Measurements from ENCODE around the gene KDELR1. TPM values are rescaled to one million over a fixed set of nuclear protein-coding genes. Genes with fewer than 3 reads are reported as not detected.
"Not testable (repeated sequence)": the region's sequence is repeated elsewhere in the genome, so short reads cannot be mapped to it uniquely, and the experiment has no call there.

KDELR1 gene
- total RNA-seq, 1 donor from 2014 or later = 144 TPM

- TF ChIP-seq CTCF (conservative IDR thresholded peaks at IDR 0.05; ENCODE audit: low read depth, low read length) = no peak
- no peak overlapping the region for H3K4me3 ChIP-seq (ENCODE audit: low read depth, low read length)
- DNase-seq (ENCODE audit: low read depth) = no peak
Observed at GRCh38 chr19:48394331-48395169, 3.2 kb upstream of the KDELR1 start.

DNA sequence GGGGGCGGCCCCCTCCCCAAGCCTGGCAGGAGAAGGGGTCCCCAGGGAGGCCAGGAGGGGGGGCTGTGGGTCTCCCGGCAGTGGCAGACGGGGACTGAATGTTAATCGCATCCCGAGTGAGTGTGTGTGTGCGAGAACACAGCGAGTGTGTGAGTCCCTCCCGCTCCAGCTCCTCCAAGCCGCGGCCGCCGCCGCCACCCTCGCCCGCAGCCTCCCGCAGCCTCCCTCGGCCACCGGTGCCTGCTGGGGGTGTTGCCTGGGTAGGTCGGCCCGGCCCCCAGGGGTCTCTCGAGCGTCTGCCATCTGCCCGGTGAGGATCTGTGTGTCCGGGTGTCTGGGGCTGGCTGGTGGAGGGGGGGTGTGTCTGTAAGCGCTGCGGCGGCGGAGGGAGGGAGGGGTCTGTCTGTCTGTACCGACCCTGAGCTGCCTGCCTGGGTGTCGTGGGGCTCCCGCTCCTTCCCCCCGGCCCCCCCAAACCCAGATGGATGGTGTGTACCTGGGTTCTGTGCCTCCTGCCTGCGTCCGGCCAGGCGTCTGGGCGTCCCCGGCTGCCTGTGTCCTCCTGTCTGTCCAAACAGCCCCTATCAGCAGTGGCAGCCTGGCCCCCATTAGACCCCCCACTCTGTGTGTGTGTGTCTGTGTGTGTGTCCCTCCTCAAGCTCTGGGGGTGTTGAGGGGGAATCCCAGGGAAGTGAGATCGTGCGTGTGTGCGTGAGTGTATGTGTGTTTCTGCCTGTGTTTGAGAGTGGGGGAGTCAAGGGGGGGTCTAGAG lies 2.4 kb upstream of the KDELR1 start, which contains the start of gene GRIN2D:
GRIN2D (plus strand) TSS at position 110 of the 772 bp plus-strand sequence. CDS start 4,725 bp downstream, outside the sequence.
- DNase-seq (ENCODE audit: low read depth) = no peak
- no peak for TF ChIP-seq CTCF (conservative IDR thresholded peaks at IDR 0.05; ENCODE audit: low read depth, low read length)
- H3K4me3 ChIP-seq (ENCODE audit: low read depth, low read length) = peak within 1 kb of the TSS; percentile 31

DNA sequence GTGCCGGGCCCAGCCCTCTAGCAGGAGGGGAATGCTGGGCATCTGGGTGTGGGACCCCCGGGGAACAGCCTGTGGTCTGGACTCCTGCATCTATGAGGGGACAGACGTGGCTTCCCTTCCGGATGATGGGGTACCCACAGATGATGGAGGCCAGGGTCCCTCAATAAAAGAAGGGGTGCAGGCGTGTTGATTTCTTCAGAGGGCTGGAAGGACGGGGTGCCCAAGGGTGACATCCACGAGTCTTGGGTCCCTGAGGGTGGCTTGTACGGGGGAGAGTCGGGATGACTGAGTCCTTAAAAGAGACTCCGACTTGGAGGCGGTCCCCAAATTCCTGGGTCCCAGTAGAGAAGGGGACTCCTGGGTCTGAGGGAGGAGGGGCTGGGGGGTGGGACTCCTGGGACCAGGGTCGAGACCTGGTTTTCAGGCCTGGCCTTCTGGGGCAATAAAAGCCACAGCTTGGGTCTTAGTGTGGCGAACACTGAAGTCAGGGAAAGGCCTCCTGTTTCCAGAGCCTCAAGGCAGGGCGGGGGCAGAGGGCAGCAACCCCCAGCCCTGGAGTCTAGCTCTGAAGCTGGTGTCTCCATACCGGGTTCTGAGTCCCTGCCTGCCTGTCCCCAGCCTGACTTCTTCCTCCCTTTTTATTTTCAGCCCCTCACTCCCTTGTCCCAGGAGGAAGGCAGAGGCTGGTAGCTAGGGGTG lies 1.7 kb upstream of the KDELR1 start:
- no peak for DNase-seq (ENCODE audit: low read depth)
- no peak overlapping the region for H3K4me3 ChIP-seq (ENCODE audit: low read depth, low read length)
- TF ChIP-seq CTCF (conservative IDR thresholded peaks at IDR 0.05; ENCODE audit: low read depth, low read length) = no peak

DNA sequence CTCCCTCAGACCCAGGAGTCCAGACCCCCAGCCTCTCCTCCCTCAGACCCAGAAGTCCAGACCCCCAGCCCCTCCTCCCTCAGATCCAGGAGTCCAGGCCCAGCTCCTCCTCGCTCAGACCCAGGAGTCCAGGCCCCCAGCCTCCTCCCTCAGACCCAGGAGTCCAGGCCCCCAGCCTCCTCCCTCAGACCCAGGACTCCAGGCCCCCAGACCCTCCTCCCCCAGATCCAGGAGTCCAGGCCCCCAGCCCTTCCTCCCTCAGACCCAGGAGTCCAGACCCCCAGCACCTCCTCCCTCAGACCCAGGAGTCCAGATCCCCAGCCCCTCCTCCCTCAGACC lies 624 bp upstream of the KDELR1 start:
- H3K4me3 ChIP-seq (ENCODE audit: low read depth, low read length); DNase-seq (ENCODE audit: low read depth): not testable (repeated sequence)

- no peak for DNase-seq (ENCODE audit: low read depth)
- peak; percentile 63 for TF ChIP-seq CTCF (conservative IDR thresholded peaks at IDR 0.05; ENCODE audit: low read depth, low read length)
- peak overlapping the region; percentile 100 for H3K4me3 ChIP-seq (ENCODE audit: low read depth, low read length)
Observed at GRCh38 chr19:48390188-48391099, 907 bp downstream of the KDELR1 start.

GRCh38 chr19:48386981-48387380 lies 4.4 kb downstream of the KDELR1 start:
- H3K4me3 ChIP-seq (ENCODE audit: low read depth, low read length) = no peak overlapping the region
- no peak for TF ChIP-seq CTCF (conservative IDR thresholded peaks at IDR 0.05; ENCODE audit: low read depth, low read length)
- no peak for DNase-seq (ENCODE audit: low read depth)

Data from epithelial cell of proximal tubule (primary cell).